Panc1 (cell line): Measurements from ENCODE around the gene MLEC.

ENCODE experiments used
- SIN3A ChIP-seq: IDR thresholded peaks from 2 replicates; pipeline ENCODE4 v1.6.1; 2012; ENCODE audit warnings: low read depth, mild to moderate bottlenecking, low read length, moderate library complexity, borderline replicate concordance; ENCODE audit not compliant: insufficient read depth
- TF ChIP-seq, protein P1 (sequence below): fragments of 450-650 bp; IDR thresholded peaks from 2 replicates; pipeline ENCODE4 v1.5.1; 2017; ENCODE audit warnings: mild to moderate bottlenecking

DNA sequence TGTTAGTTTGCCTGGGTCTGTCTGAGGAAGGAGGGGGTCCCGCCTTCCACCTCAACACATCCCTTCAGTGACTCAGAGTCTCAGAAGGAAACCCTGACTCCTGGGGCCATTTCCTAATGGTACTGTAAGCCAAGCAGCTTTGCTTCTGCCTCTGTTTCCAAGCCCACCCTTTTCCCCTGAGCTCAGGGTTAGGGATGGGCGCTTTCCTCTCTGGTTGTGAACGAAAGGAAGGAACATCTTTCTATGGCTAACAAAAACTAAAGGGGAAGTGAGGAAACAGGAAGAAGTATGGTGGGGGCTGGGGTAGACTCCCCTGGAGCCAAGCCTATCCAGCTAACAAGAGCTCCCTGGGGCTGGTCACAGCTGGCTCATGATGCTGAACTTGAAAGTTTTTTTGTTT is 11.7 kb downstream of the MLEC start:
- TF ChIP-seq SIN3A: no peak
- TF ChIP-seq, protein P1, sequence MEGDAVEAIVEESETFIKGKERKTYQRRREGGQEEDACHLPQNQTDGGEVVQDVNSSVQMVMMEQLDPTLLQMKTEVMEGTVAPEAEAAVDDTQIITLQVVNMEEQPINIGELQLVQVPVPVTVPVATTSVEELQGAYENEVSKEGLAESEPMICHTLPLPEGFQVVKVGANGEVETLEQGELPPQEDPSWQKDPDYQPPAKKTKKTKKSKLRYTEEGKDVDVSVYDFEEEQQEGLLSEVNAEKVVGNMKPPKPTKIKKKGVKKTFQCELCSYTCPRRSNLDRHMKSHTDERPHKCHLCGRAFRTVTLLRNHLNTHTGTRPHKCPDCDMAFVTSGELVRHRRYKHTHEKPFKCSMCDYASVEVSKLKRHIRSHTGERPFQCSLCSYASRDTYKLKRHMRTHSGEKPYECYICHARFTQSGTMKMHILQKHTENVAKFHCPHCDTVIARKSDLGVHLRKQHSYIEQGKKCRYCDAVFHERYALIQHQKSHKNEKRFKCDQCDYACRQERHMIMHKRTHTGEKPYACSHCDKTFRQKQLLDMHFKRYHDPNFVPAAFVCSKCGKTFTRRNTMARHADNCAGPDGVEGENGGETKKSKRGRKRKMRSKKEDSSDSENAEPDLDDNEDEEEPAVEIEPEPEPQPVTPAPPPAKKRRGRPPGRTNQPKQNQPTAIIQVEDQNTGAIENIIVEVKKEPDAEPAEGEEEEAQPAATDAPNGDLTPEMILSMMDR: no peak
